Endodermal cell (in vitro differentiated cells): ENCODE results near the gene ACTR6. TPM values are rescaled to one million over a fixed set of nuclear protein-coding genes. Genes with fewer than 3 reads are reported as not detected.

ENCODE experiments used
- DNase-seq: peaks from one replicate; pipeline ENCODE4 v3.0.0-alpha.2; 2017
- H3K27ac ChIP-seq: 2 replicates; pipeline ENCODE4 v1.5.1; 2013; ENCODE audit warnings: mild to moderate bottlenecking, low read depth, low read length, moderate library complexity
- H3K27me3 ChIP-seq: 2 replicates; pipeline ENCODE4 v1.6.1; 2013; ENCODE audit warnings: mild to moderate bottlenecking, low read length, moderate library complexity; ENCODE audit not compliant: insufficient read depth, control insufficient read depth, poor library complexity, severe bottlenecking
- H3K36me3 ChIP-seq: 2 replicates; pipeline ENCODE4 v1.7.0; 2013; ENCODE audit warnings: mild to moderate bottlenecking, low read length, moderate library complexity; ENCODE audit not compliant: control insufficient read depth, insufficient read depth
- H3K4me1 ChIP-seq: one replicate; pipeline ENCODE4 v1.7.0; 2013; ENCODE audit warnings: low read length; ENCODE audit not compliant: control insufficient read depth, insufficient read depth
- H3K4me3 ChIP-seq: 2 replicates; pipeline ENCODE4 v1.5.1; 2013; ENCODE audit warnings: mild to moderate bottlenecking, low read length, moderate library complexity
- H3K9ac ChIP-seq: 2 replicates; pipeline ENCODE4 v1.6.1; 2013; ENCODE audit warnings: mild to moderate bottlenecking, low read length, moderate library complexity; ENCODE audit not compliant: poor library complexity, severe bottlenecking; ENCODE audit errors: extremely low read depth
- H3K9me3 ChIP-seq: 2 replicates; pipeline ENCODE4 v1.6.1; 2013; ENCODE audit warnings: mild to moderate bottlenecking, low read length, moderate library complexity; ENCODE audit not compliant: control insufficient read depth
- H3K27ac Mint-ChIP-seq: 2 replicates; pipeline ENCODE4 v1.8.0; 2020; ENCODE audit warnings: mixed read lengths
- H3K27me3 Mint-ChIP-seq: 2 replicates; pipeline ENCODE4 v1.8.0; 2021; ENCODE audit warnings: mild to moderate bottlenecking, mixed read lengths; ENCODE audit not compliant: insufficient read depth
- H3K36me3 Mint-ChIP-seq: 2 replicates; pipeline ENCODE4 v1.8.0; 2020; ENCODE audit warnings: low read depth, mixed read lengths
- H3K4me1 Mint-ChIP-seq: 2 replicates; pipeline ENCODE4 v1.8.0; 2020; ENCODE audit warnings: mixed read lengths
- H3K4me3 Mint-ChIP-seq: 2 replicates; pipeline ENCODE4 v1.8.0; 2020; ENCODE audit warnings: mild to moderate bottlenecking, moderate library complexity, mixed read lengths
- H3K9me3 Mint-ChIP-seq: 2 replicates; pipeline ENCODE4 v1.8.0; 2020; ENCODE audit warnings: mild to moderate bottlenecking, mixed read lengths
- CTCF ChIP-seq: fragments of 200-600 bp; sonication (generic); conservative IDR thresholded peaks from 2 replicates; pipeline ENCODE4 v1.5.0; 2021; ENCODE audit warnings: antibody characterized with exemption, mild to moderate bottlenecking
- WGBS, 2 experiments: methylation state at CpG; one replicate each; pipeline versions ENCODE4 v1.1.5 to v1.1.7; 2013; ENCODE audit warnings: missing lambda C conversion rate in 2 of 2, mixed read lengths in 1 of 2; ENCODE audit not compliant: insufficient coverage in 1 of 2, insufficient read length in 1 of 2; 5-methylcytosine and 5-hydroxymethylcytosine counted together
- total RNA-seq, 2 donors: library from RNA; stranded (reverse); fragmentation: NEBNext Ultra II Directional in 1 of 2; extraction: Animal tissue kit (Norgen Biotek cat#: 25700) in 1 of 2; gene quantifications; 2 replicates in 1 of 2; 3 replicates in 1 of 2; pipeline ENCODE4 v1.2.1, GENCODE V29; 2021

ACTR6 gene
- total RNA-seq, 2 donors from 2014 or later = 39.4 to 47.8 TPM

- no peak for TF ChIP-seq CTCF
- Histone ChIP-seq H3K9me3 (no peaks in the 10 kb centered on the region), H3K4me1 (no peaks in the 10 kb centered on the region), H3K27me3 (no peaks in the 10 kb centered on the region), H3K36me3 (no peaks in the 10 kb centered on the region), H3K27ac (no peak overlapping the region), H3K9ac (peak overlapping the region; percentile 1), H3K4me3 (peak overlapping the region; percentile 99)
- Mint-ChIP-seq H3K27me3 (no peaks in the 10 kb centered on the region), H3K36me3 (peaks cover 4% of the 10 kb centered on the region), H3K27ac (peak overlapping the region; percentile 99), H3K4me3 (peak overlapping the region; percentile 91), H3K9me3 (no peaks in the 10 kb centered on the region), H3K4me1 (peaks cover 21% of the 10 kb centered on the region)
- 7% methylated on average over 5 of the region's 6 CpGs; no CpG with 5 or more reads in 1 of the 2 experiments for WGBS, 2 experiments
- no peak for DNase-seq
Observed at GRCh38 chr12:100266585-100266834, 65.9 kb downstream of the ACTR6 start.

GRCh38 chr12:100266835-100267602 is 66.4 kb downstream of the ACTR6 start, which contains the start of the genes DEPDC4 and SCYL2:
Gene DEPDC4, minus strand, starts transcription at chr12:100267079. Its CDS starts 3 bp downstream, at chr12:100267076.
Gene SCYL2, plus strand, starts transcription at chr12:100267177. Its CDS starts 15,794 bp downstream, at chr12:100282971.
- Mint-ChIP-seq H3K9me3 (no peaks in the 10 kb centered on the region), H3K27me3 (no peaks in the 10 kb centered on the region), H3K27ac (peak within 1 kb of the TSS; percentile 99), H3K4me3 (peak within 1 kb of the TSS; percentile 91), H3K4me1 (peaks cover 17% of the 10 kb centered on the region), H3K36me3 (peaks cover 4% of the 10 kb centered on the region)
- Histone ChIP-seq H3K27ac (peak within 1 kb of the TSS; percentile 92), H3K27me3 (no peaks in the 10 kb centered on the region), H3K4me3 (peak within 1 kb of the TSS; percentile 99), H3K9me3 (no peaks in the 10 kb centered on the region), H3K4me1 (peaks cover 1% of the 10 kb centered on the region), H3K36me3 (no peaks in the 10 kb centered on the region), H3K9ac (peak within 1 kb of the TSS; percentile 92)
- DNase-seq = peak; percentile 99
- WGBS, 2 experiments = 0% methylated on average over 29 to 61 of the region's 62 CpGs
- no peak for TF ChIP-seq CTCF

- no peak for DNase-seq
- H3K9me3 Mint-ChIP-seq = no peaks in the 10 kb centered on the region
- no peaks in the 10 kb centered on the region for H3K27me3 Mint-ChIP-seq
- peak overlapping the region; percentile 91 for H3K4me3 Mint-ChIP-seq
- peak overlapping the region; percentile 99 for H3K4me3 ChIP-seq
- TF ChIP-seq CTCF = no peak
- H3K9ac ChIP-seq = peak overlapping the region; percentile 92
- peaks cover 4% of the 10 kb centered on the region for H3K36me3 Mint-ChIP-seq
- H3K4me1 Mint-ChIP-seq = peaks cover 16% of the 10 kb centered on the region
- no peaks in the 10 kb centered on the region for H3K36me3 ChIP-seq
- H3K27ac ChIP-seq = peak overlapping the region; percentile 92
- peaks cover 4% of the 10 kb centered on the region for H3K4me1 ChIP-seq
- H3K27ac Mint-ChIP-seq = peak overlapping the region; percentile 82
- H3K9me3 ChIP-seq = no peaks in the 10 kb centered on the region
- 1% methylated on average over 23 to 33 of the region's 33 CpGs for WGBS, 2 experiments
- H3K27me3 ChIP-seq = no peaks in the 10 kb centered on the region
Observed at GRCh38 chr12:100267603-100268281, 67.1 kb downstream of the ACTR6 start.
